Right cardiac atrium (tissue), 5 donors: Measurements from ENCODE around the gene UCN. TPM values are rescaled to one million over a fixed set of nuclear protein-coding genes. Genes with fewer than 3 reads are reported as not detected.
A peak's percentile ranks its signal among the peaks of the same experiment; 100 is the strongest.

Experiments used
- ATAC-seq, 2 donors: fragments of 200-7000 bp; cut with Tn5 transposase; one replicate each; pipeline versions ENCODE4 v1.8.0 to v1.9.1; 2020; ENCODE audit warnings: moderate library complexity in 2 of 2, mild to moderate bottlenecking in 1 of 2
- DNase-seq, 3 donors: peaks; one replicate each; pipeline ENCODE4 v3.0.0-alpha.2; 2020
- H3K27ac ChIP-seq: one replicate; pipeline ENCODE4 v1.5.1; 2013; ENCODE audit warnings: mild to moderate bottlenecking, low read length, control low read depth, moderate library complexity
- H3K27me3 ChIP-seq: one replicate; pipeline ENCODE4 v1.6.1; 2013; ENCODE audit not compliant: control insufficient read depth, insufficient read depth
- H3K4me1 ChIP-seq: one replicate; pipeline ENCODE4 v1.6.1; 2013; ENCODE audit warnings: low read length; ENCODE audit not compliant: control insufficient read depth, insufficient read depth
- H3K4me3 ChIP-seq: one replicate; pipeline ENCODE4 v1.5.1; 2013; ENCODE audit warnings: low read length, control low read depth
- H3K9me3 ChIP-seq: one replicate; pipeline ENCODE4 v1.6.1; 2013; ENCODE audit warnings: low read length; ENCODE audit not compliant: control insufficient read depth
- WGBS: extraction: QIAGEN DNeasy Blood & Tissue Kit; methylation state at CpG from one replicate; pipeline ENCODE4 v1.1.7; 2013; 5-methylcytosine and 5-hydroxymethylcytosine counted together
- intact Hi-C, 4 donors: fragments of 100-400 bp; cut with DNase I; formaldehyde crosslinking; loops; one replicate each; pipeline versions ENCODE4 v1.11.0 to v1.14.0; 2022 to 2023
- polyA plus RNA-seq: library from polyadenylated mRNA; stranded (reverse); fragments of 200-250 nt; gene quantifications from one replicate; pipeline ENCODE4 v1.2.3, GENCODE V29; 2013
- total RNA-seq, 4 donors: library from RNA; stranded (reverse); fragmentation: NEBNext Ultra II Directional; extraction: Animal tissue kit (Norgen Biotek cat#: 25700); gene quantifications; one replicate each; pipeline ENCODE4 v1.2.1, GENCODE V29; 2021
- donor health status: healthy with polysubstance abuse.
- donor health status: DM: no; HTN: yes; CAD: no.
- donor health status: DM: no; HTN: no; CAD: no.
- donor health status: DM: no; HTN: yes; CAD: no; lungs with severe emphysema.
- donor health status: DM: yes; HTN: yes; CAD: no.

UCN gene
- total and polyA plus RNA-seq, 5 donors = 0.72 to 3.3 (median 1.2) TPM

- H3K9me3 ChIP-seq = no peaks in the 10 kb centered on the region
- no peak for ATAC-seq
- no peak for DNase-seq
- peaks cover 3% of the 10 kb centered on the region for H3K4me1 ChIP-seq
- intact Hi-C loops = no loop called here
- H3K4me3 ChIP-seq = no peak overlapping the region
- no peaks in the 10 kb centered on the region for H3K27me3 ChIP-seq
- no peak overlapping the region for H3K27ac ChIP-seq
Observed at GRCh38 chr2:27265536-27265870, 42.7 kb downstream of the UCN start.

GRCh38 chr2:27264753-27265535 lies 43.3 kb downstream of the UCN start:
- peak; percentile 71 to 82 for ATAC-seq
- Histone ChIP-seq H3K27me3 (no peaks in the 10 kb centered on the region), H3K4me3 (peak overlapping the region; percentile 8), H3K4me1 (peaks cover 3% of the 10 kb centered on the region), H3K27ac (peak overlapping the region; percentile 4), H3K9me3 (no peaks in the 10 kb centered on the region)
- intact Hi-C loops = no loop called here
- peak; percentile 74 to 90 (median 89) for DNase-seq
- 3% methylated on average over 56 of the region's 56 CpGs for WGBS

GRCh38 chr2:27264253-27264752 lies 43.9 kb downstream of the UCN start:
- ATAC-seq (peak; percentile 46 to 59), DNase-seq (no peak)
- no peak overlapping the region for H3K27ac ChIP-seq
- H3K4me3 ChIP-seq = peak overlapping the region; percentile 8
- no peaks in the 10 kb centered on the region for H3K27me3 ChIP-seq
- no peaks in the 10 kb centered on the region for H3K9me3 ChIP-seq
- WGBS = under 1% methylated on average over 38 of the region's 38 CpGs
- intact Hi-C loops = no loop called here
- peaks cover 3% of the 10 kb centered on the region for H3K4me1 ChIP-seq

GRCh38 chr2:27263287-27264252 lies 44.7 kb downstream of the UCN start:
- WGBS = 1% methylated on average over 46 of the region's 46 CpGs
- Histone ChIP-seq H3K27me3 (no peaks in the 10 kb centered on the region), H3K27ac (no peak overlapping the region), H3K4me1 (peaks cover 3% of the 10 kb centered on the region), H3K9me3 (no peaks in the 10 kb centered on the region), H3K4me3 (peak overlapping the region; percentile 50)
- no peak for ATAC-seq
- DNase-seq = no peak
- intact Hi-C loops = no loop called here

- peak within 1 kb of the TSS; percentile 50 for H3K4me3 ChIP-seq
- 1% methylated on average over 96 of the region's 96 CpGs for WGBS
- H3K9me3 ChIP-seq = no peaks in the 10 kb centered on the region
- peak; percentile 85 to 87 for ATAC-seq
- intact Hi-C loops = no loop called here
- peak; percentile 76 to 92 (median 90) for DNase-seq
- peaks cover 3% of the 10 kb centered on the region for H3K4me1 ChIP-seq
- no peak within 1 kb of the TSS for H3K27ac ChIP-seq
- no peaks in the 10 kb centered on the region for H3K27me3 ChIP-seq
Observed at GRCh38 chr2:27262379-27263286, 45.6 kb downstream of the UCN start, which contains the start of gene SLC30A3. Gene SLC30A3 (minus strand): TSS chr2:27263047. CDS start chr2:27262906, 141 bp downstream.

- no peak overlapping the region for H3K27ac ChIP-seq
- H3K9me3 ChIP-seq = no peaks in the 10 kb centered on the region
- DNase-seq (no peak), ATAC-seq (no peak)
- no peaks in the 10 kb centered on the region for H3K27me3 ChIP-seq
- H3K4me1 ChIP-seq = peaks cover 3% of the 10 kb centered on the region
- WGBS = 3% methylated on average over 40 of the region's 40 CpGs
- intact Hi-C loops = no loop called here
- H3K4me3 ChIP-seq = peak overlapping the region; percentile 50
Observed at GRCh38 chr2:27261926-27262298, 46.3 kb downstream of the UCN start.

- Histone ChIP-seq H3K4me3 (peak overlapping the region; percentile 50), H3K27me3 (no peaks in the 10 kb centered on the region), H3K4me1 (peaks cover 3% of the 10 kb centered on the region), H3K27ac (no peak overlapping the region), H3K9me3 (no peaks in the 10 kb centered on the region)
- intact Hi-C loops = no loop called here
- ATAC-seq (no peak), DNase-seq (no peak)
- WGBS = 54% methylated on average over 11 of the region's 11 CpGs
Observed at GRCh38 chr2:27261241-27261925, 46.9 kb downstream of the UCN start.

GRCh38 chr2:27258051-27258450 lies 50.2 kb downstream of the UCN start:
- no peak overlapping the region for H3K4me3 ChIP-seq
- no peak overlapping the region for H3K27ac ChIP-seq
- DNase-seq (no peak), ATAC-seq (no peak)
- H3K9me3 ChIP-seq = no peaks in the 10 kb centered on the region
- intact Hi-C loops = no loop called here
- WGBS = 88% methylated on average over 8 of the region's 8 CpGs
- no peaks in the 10 kb centered on the region for H3K4me1 ChIP-seq
- no peaks in the 10 kb centered on the region for H3K27me3 ChIP-seq
